ENCODE results near the gene SPTBN5.
"Not testable (repeated sequence)": the region's sequence is repeated elsewhere in the genome, so short reads cannot be mapped to it uniquely, and the experiment has no call there.

Gene SPTBN5

DNA sequence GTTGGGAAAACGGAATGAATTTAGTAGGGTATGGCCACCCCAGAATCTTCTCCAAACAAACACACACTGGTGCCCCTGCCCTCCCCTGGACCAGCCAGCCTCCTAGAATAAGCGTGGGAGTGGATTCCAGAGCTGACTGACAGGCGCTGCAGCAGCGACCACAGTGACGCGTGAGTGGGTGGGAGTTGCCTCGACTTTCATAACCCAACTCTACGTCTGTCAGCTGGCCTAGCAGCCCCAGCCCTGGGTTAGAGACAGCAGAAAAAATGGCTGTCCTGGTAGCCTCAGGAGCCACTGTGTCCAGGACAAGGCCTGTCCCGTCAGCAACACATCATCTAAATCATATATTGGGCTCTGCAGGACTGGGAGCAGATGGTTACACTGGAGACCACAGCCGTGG, 45.2 kb downstream of the SPTBN5 start:
- DNase-seq (ENCODE audit: low spot score) = no peak
- no peak for FAIRE-seq

- DNase-seq (ENCODE audit: low spot score) = no peak
- no peak for FAIRE-seq
Observed at GRCh38 chr15:41847981-41848380, 45.9 kb downstream of the SPTBN5 start.

DNA sequence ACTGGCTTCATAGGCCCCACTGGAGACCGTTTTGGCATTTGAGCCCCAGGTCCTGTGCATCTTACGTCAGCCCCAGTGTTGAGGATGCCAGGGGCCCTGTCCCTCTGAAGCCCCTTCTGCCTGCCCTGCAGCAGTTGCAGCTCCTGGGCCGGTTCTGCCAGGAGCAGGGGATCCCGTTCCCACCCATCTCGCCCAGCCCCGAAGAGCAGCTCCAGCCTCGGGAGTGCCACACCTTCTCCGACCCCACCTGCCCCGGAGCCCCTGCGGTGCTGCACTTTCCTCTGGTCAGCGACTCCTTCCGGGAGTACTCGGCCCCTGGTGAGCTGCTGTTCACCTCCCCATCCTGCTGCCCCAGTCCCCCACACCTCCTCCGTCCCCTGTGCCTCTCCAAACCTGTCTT, 46.6 kb downstream of the SPTBN5 start:
- FAIRE-seq = no peak

DNA sequence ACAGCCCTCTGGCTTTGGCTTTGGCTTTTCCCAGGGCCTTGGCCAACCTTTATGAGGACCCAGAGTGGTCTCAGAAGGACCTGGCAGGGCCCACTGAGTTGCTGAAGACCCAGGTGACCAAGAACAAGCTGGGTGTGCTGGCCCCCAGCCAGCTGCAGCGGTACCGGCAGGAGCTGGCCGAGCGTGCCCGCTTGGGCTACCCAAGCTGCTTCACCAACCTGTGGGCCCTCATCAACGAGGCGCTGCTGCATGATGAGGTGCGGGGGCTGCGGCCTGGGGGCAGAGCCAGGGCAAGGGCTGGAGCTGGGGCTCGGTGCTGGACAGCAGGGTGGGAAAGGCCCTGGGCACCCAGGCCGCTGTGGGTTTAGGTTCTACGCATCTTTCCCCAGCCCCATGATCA, 49.0 kb downstream of the SPTBN5 start:
- DNase-seq (ENCODE audit: low spot score) (no peak), FAIRE-seq (no peak)

More for the DNA sequence above, 46.6 kb downstream of the SPTBN5 start:
- no peak for DNase-seq (ENCODE audit: low spot score)

DNA sequence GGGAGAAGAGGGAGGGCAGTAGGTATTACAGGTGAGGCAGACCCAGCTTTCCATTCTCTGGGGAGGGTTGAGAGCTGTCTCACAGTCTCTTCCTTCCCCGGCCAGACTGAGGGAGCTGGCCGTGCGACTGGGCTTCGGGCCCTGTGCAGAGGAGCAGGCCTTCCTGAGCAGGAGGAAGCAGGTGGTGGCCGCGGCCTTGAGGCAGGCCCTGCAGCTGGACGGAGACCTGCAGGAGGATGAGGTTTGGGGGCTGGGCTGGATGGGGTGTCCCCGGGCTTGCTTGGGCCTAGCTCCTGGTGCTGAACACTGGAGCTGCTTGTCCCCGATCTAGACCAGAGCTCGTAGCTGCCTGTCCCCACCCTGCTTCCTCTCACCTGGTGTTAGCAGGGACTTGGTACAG, 50.3 kb downstream of the SPTBN5 start:
- DNase-seq (ENCODE audit: low spot score) = no peak
- no peak for FAIRE-seq

GRCh38 chr15:41842229-41842628, 51.6 kb downstream of the SPTBN5 start:
- DNase-seq (ENCODE audit: low spot score) (no peak), FAIRE-seq (no peak)

- FAIRE-seq = no peak
Observed at GRCh38 chr15:41841131-41841530, 52.7 kb downstream of the SPTBN5 start.

GRCh38 chr15:41840673-41841072, 53.2 kb downstream of the SPTBN5 start:
- FAIRE-seq (no peak), DNase-seq (ENCODE audit: low spot score) (no peak)

More at GRCh38 chr15:41841131-41841530, 52.7 kb downstream of the SPTBN5 start:
- DNase-seq (ENCODE audit: low spot score) = no peak

GRCh38 chr15:41839781-41840491, 53.9 kb downstream of the SPTBN5 start:
- DNase-seq (ENCODE audit: low spot score) (no peak), FAIRE-seq (no peak)

GRCh38 chr15:41838400-41838897, 55.4 kb downstream of the SPTBN5 start, which contains the start of gene PLA2G4B:
Gene PLA2G4B, plus strand, starts transcription at chr15:41838847. Its CDS starts 67 bp downstream, at chr15:41838914.
- FAIRE-seq (no peak), DNase-seq (ENCODE audit: low spot score) (no peak)

GRCh38 chr15:41836713-41837454, 57.0 kb downstream of the SPTBN5 start:
- FAIRE-seq (no peak), DNase-seq (ENCODE audit: low spot score) (no peak)

- DNase-seq (ENCODE audit: low spot score) (no peak), FAIRE-seq (no peak)
Observed at GRCh38 chr15:41836073-41836472, 57.8 kb downstream of the SPTBN5 start.

- no peak for FAIRE-seq
- DNase-seq (ENCODE audit: low spot score) = no peak
Observed at GRCh38 chr15:41834096-41834495, 59.8 kb downstream of the SPTBN5 start.

- DNase-seq (ENCODE audit: low spot score) (peak; percentile 66), FAIRE-seq (peak; percentile 7)
Observed at GRCh38 chr15:41832875-41833274, 61.0 kb downstream of the SPTBN5 start.

GRCh38 chr15:41832208-41832607, 61.6 kb downstream of the SPTBN5 start:
- FAIRE-seq = no peak
- no peak for DNase-seq (ENCODE audit: low spot score)

DNA sequence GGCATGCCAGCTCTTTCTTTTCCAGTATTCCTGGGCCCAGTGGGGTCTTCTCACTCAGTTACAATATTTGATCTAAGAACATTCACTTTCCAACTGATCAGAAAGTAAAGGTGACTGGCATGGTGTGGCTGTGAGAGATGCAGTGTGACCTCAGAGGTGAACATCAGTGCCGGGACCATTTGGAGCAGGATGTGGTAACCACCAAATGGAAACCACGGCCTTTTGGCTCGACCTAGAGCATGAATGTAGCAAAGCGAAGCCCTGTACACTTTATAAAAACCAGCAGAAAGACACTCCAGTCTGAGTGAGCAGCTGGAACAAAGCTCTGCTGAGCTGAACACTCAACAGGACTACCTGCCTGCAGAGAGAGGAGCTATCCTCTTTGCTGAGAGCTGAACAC, 62.6 kb downstream of the SPTBN5 start:
- FAIRE-seq; DNase-seq (ENCODE audit: low spot score): not testable (repeated sequence)

- no peak for DNase-seq (ENCODE audit: low spot score)
- no peak for FAIRE-seq
Observed at GRCh38 chr15:41829959-41830646, 63.8 kb downstream of the SPTBN5 start.

- no peak for FAIRE-seq
- DNase-seq (ENCODE audit: low spot score) = no peak
Observed at GRCh38 chr15:41828807-41829141, 65.1 kb downstream of the SPTBN5 start.

DNA sequence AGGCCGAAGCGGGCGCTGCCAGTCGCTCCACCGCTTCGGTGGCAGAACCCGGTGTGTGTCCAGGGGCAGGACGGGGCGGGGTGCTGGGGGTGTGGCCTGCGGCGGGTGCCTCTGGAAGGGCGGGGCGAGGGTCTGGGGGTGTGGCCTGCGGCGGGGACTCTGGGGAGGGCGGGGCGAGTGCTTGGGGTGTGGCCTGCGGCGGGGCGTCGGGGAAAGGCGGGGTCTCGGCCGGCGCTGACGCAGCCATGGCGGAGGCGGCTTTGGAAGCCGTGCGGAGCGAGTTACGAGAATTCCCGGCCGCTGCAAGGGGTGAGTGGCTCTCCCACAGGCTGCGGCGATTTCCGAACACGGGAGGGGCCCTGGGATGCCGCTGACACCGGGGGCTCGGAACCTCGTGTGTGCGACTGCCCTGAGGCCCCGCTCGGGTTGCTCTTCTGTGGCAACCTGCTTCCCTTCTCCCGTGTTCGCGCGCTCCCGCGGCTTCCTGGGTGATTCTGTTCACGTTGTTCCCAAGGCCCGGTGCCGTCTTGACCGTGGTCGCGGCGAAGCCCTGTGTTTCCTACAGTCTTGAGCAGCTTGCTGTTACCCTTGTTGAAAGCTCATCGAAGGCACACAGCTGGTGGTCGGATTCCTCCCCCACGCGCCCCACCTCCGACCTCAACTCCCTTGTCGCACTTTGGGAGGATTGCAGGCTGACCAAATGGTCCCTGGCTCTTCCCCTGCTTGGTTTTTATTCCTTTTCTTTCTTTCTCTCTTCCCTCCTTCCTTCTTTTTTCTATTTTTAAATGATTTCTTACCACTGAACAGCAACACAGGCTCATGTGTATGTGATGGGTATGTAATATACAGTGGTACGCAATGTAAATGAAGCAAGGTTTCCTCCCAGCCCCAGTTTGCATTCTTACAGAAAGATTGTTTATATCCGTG, 65.7 kb downstream of the SPTBN5 start, which contains the start of gene JMJD7:
Gene JMJD7, plus strand, starts transcription at position 213 of the 927 bp plus-strand sequence. Its CDS starts 33 bp downstream, at position 246.
- FAIRE-seq (no peak), DNase-seq (ENCODE audit: low spot score) (peak; percentile 62)

GRCh38 chr15:41827290-41827879, 66.5 kb downstream of the SPTBN5 start:
- FAIRE-seq (no peak), DNase-seq (ENCODE audit: low spot score) (no peak)

All from RCC 7860 (cell line).